ENCODE data around the gene DDX50. TPM values are rescaled to one million over a fixed set of nuclear protein-coding genes. Genes with fewer than 3 reads are reported as not detected.

The DDX50 gene
- total RNA-seq, 2 experiments from 2014 or later: 44.6 to 48.6 TPM

Other genes with a start within 250 kb of the DDX50 start
- gene CCAR1, start 180.1 kb upstream of the DDX50 start, total RNA-seq: 100 to 1,000 TPM in 1 of 2 experiments, 10 to 100 TPM in 1; 86.7 to 111 TPM
- 1 to 10 TPM; 1.1 to 1.5 TPM for gene STOX1, start 73.8 kb upstream of the DDX50 start, total RNA-seq
- gene DDX21, start 54.9 kb downstream of the DDX50 start, total RNA-seq: 10 to 100 TPM; 81.6 to 92.4 TPM
- 10 to 100 TPM; 13.8 to 15.1 TPM for gene KIFBP, start 87.5 kb downstream of the DDX50 start, total RNA-seq
- 100 to 1,000 TPM; 174 to 192 TPM for gene SRGN, start 186.8 kb downstream of the DDX50 start, total RNA-seq
- 10 to 100 TPM; 38.2 to 40.5 TPM for gene VPS26A, start 222.9 kb downstream of the DDX50 start, total RNA-seq

Measured in activated CD4-positive, alpha-beta T cell treated with anti-CD3 and anti-CD28 coated beads, Interleukin-2, amount 10 ng/mL, durations not matched to agents 7 days and 5 days (primary cell).